WTC11 (cell line): ENCODE results near the gene MCTS1. TPM values are rescaled to one million over a fixed set of nuclear protein-coding genes. Genes with fewer than 3 reads are reported as not detected.

Source experiments
- ATAC-seq: fragments of 200-7000 bp; cut with Tn5 transposase; 2 replicates; pipeline ENCODE4 v1.10.0; 2021; ENCODE audit warnings: mild to moderate bottlenecking, moderate library complexity
- CTCF ChIA-PET: fragments of 300-600 bp; sonication (Branson Sonifier 250); formaldehyde crosslinking; loops from one replicate; lab custom pipeline; 2021; ENCODE audit warnings: antibody characterized with exemption; lab: Charles Lee
- POLR2A ChIA-PET: fragments of 350-600 bp; sonication (Branson Sonifier 250); formaldehyde crosslinking; loops from one replicate; lab custom pipeline; 2021; ENCODE audit warnings: antibody characterized with exemption; lab: Charles Lee
- DNase-seq: peaks from one replicate; pipeline ENCODE4 v3.0.0; 2021; ENCODE audit warnings: low spot score
- H3K27ac Mint-ChIP-seq: 2 replicates; pipeline ENCODE4 v1.8.0; 2021; ENCODE audit warnings: mixed read lengths
- H3K27me3 Mint-ChIP-seq: 2 replicates; pipeline ENCODE4 v1.8.0; 2021; ENCODE audit warnings: low read depth, mild to moderate bottlenecking, moderate library complexity, mixed read lengths
- H3K36me3 Mint-ChIP-seq: 2 replicates; pipeline ENCODE4 v1.8.0; 2021; ENCODE audit warnings: mixed read lengths
- H3K4me1 Mint-ChIP-seq: 2 replicates; pipeline ENCODE4 v1.8.0; 2022; ENCODE audit warnings: mixed read lengths
- H3K4me3 Mint-ChIP-seq: 2 replicates; pipeline ENCODE4 v1.8.0; 2021; ENCODE audit warnings: mild to moderate bottlenecking, moderate library complexity, mixed read lengths
- H3K9me3 Mint-ChIP-seq: 2 replicates; pipeline ENCODE4 v1.8.0; 2021; ENCODE audit warnings: mixed read lengths
- ETV6 ChIP-seq: sonication (generic); formaldehyde crosslinking; IDR thresholded peaks from 2 replicates; pipeline ENCODE4 v1.8.1; 2022; ENCODE audit warnings: mild to moderate bottlenecking, missing genetic modification reagents
- JAZF1 ChIP-seq: fragments of 250-450 bp; sonication (Bioruptor Pico); IDR thresholded peaks from 2 replicates; pipeline ENCODE4 v1.9.0; 2021; ENCODE audit warnings: moderate library complexity, mild to moderate bottlenecking, inconsistent platforms
- JUN ChIP-seq: sonication (generic); formaldehyde crosslinking; IDR thresholded peaks from 2 replicates; pipeline ENCODE4 v1.8.0; 2023; ENCODE audit warnings: mild to moderate bottlenecking, missing genetic modification reagents
- NR1H2 ChIP-seq: sonication (generic); formaldehyde crosslinking; IDR thresholded peaks from 2 replicates; pipeline ENCODE4 v1.9.0; 2021; ENCODE audit warnings: mild to moderate bottlenecking, moderate library complexity, missing genetic modification reagents
- NR3C1 ChIP-seq: sonication (generic); formaldehyde crosslinking; conservative IDR thresholded peaks from 2 replicates; pipeline ENCODE4 v1.8.1; 2023; ENCODE audit warnings: low read depth, mild to moderate bottlenecking, missing genetic modification reagents
- SP1 ChIP-seq: sonication (generic); formaldehyde crosslinking; conservative IDR thresholded peaks from 2 replicates; pipeline ENCODE4 v1.8.1; 2022; ENCODE audit warnings: missing genetic modification reagents
- TEAD4 ChIP-seq: sonication (generic); formaldehyde crosslinking; IDR thresholded peaks from 2 replicates; pipeline ENCODE4 v1.8.0; 2022; ENCODE audit warnings: mild to moderate bottlenecking, missing genetic modification reagents
- TP53 ChIP-seq: sonication (generic); formaldehyde crosslinking; IDR thresholded peaks from 2 replicates; pipeline ENCODE4 v1.8.1; 2023; ENCODE audit warnings: mild to moderate bottlenecking, missing genetic modification reagents
- ZNF138 ChIP-seq: sonication (generic); formaldehyde crosslinking; conservative IDR thresholded peaks from 2 replicates; pipeline ENCODE4 v1.8.1; 2022; ENCODE audit warnings: mild to moderate bottlenecking, moderate library complexity, missing genetic modification reagents
- ZNF423 ChIP-seq: fragments of 250-450 bp; sonication (Bioruptor Pico); IDR thresholded peaks from 2 replicates; pipeline ENCODE4 v2.1.2; 2022; ENCODE audit warnings: mild to moderate bottlenecking, moderate library complexity
- ZNF671 ChIP-seq: fragments of 250-450 bp; sonication (Bioruptor Pico); IDR thresholded peaks from 2 replicates; pipeline ENCODE4 v1.8.0; 2021; ENCODE audit warnings: mild to moderate bottlenecking
- total RNA-seq: library from RNA; stranded (reverse); gene quantifications from 3 replicates; pipeline ENCODE4 v1.2.3, GENCODE V29; 2021
- TF ChIP-seq, protein P1 (sequence below): fragments of 200-600 bp; IDR thresholded peaks from 2 replicates; pipeline ENCODE4 v1.8.0; 2022; ENCODE audit warnings: antibody characterized with exemption
- TF ChIP-seq, protein P2 (sequence below): sonication (generic); formaldehyde crosslinking; IDR thresholded peaks from 2 replicates; pipeline ENCODE4 v1.8.0; 2022; ENCODE audit warnings: mild to moderate bottlenecking, missing genetic modification reagents
- TF ChIP-seq, protein P3 (sequence below): sonication (generic); formaldehyde crosslinking; IDR thresholded peaks from 2 replicates; pipeline ENCODE4 v1.8.1; 2023; ENCODE audit warnings: mild to moderate bottlenecking, missing genetic modification reagents, moderate library complexity
- TF ChIP-seq, protein P4 (sequence below): sonication (generic); formaldehyde crosslinking; IDR thresholded peaks from 2 replicates; pipeline ENCODE4 v1.8.0; 2022; ENCODE audit warnings: mild to moderate bottlenecking, missing genetic modification reagents
- TF ChIP-seq, protein P5 (sequence below): sonication (generic); formaldehyde crosslinking; IDR thresholded peaks from 2 replicates; pipeline ENCODE4 v1.8.1; 2023; ENCODE audit warnings: mild to moderate bottlenecking, missing genetic modification reagents
- TF ChIP-seq, protein P6 (sequence below): sonication (generic); formaldehyde crosslinking; IDR thresholded peaks from 2 replicates; pipeline ENCODE4 v1.8.0; 2023; ENCODE audit warnings: mild to moderate bottlenecking, missing genetic modification reagents
- TF ChIP-seq, protein P7 (sequence below): fragments of 250-450 bp; sonication (Bioruptor Pico); conservative IDR thresholded peaks from 2 replicates; pipeline ENCODE4 v1.9.0; 2021; ENCODE audit warnings: mild to moderate bottlenecking
- TF ChIP-seq, protein P8 (sequence below): sonication (generic); formaldehyde crosslinking; IDR thresholded peaks from 2 replicates; pipeline ENCODE4 v1.8.1; 2022; ENCODE audit warnings: low read depth, missing genetic modification reagents, borderline replicate concordance

The MCTS1 gene
- total RNA-seq, 1 experiment from 2014 or later: 22.8 TPM

DNA sequence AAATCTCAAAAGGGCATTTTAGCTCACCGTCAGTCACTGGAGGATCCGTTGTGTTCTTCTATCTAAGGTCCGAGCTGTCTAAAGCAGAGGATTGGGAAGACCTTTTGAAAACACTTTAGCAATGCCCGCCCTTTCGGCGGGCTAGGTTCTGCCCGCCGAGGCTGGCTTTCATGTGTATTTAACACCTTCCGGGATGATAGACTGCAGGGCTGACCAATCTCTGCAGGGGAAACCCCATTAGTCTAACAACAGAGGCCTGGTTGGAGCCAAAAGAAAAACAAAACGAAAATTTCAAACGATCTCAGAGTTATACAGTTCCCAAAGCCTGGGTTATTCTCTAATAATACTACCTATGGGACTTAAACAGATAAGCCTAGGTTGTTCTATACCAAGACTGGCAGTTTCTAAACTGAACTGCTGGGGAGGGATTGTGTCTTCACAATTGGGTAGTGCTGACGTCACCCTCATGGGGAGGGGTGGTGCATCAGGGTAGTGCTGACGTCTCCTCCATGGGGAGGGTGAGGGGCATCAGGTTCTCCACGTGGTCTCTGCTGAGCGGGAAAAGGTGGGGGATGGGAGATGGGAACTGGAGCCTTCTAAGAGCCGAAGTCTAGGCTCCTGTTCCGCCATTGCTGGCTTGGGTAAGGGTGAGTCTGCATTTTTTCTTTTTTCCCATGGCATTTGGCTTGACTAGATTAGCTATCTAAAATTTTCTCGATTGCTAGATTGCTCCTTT is 28.4 kb upstream of the MCTS1 start (continued):
- TF ChIP-seq, protein P1, sequence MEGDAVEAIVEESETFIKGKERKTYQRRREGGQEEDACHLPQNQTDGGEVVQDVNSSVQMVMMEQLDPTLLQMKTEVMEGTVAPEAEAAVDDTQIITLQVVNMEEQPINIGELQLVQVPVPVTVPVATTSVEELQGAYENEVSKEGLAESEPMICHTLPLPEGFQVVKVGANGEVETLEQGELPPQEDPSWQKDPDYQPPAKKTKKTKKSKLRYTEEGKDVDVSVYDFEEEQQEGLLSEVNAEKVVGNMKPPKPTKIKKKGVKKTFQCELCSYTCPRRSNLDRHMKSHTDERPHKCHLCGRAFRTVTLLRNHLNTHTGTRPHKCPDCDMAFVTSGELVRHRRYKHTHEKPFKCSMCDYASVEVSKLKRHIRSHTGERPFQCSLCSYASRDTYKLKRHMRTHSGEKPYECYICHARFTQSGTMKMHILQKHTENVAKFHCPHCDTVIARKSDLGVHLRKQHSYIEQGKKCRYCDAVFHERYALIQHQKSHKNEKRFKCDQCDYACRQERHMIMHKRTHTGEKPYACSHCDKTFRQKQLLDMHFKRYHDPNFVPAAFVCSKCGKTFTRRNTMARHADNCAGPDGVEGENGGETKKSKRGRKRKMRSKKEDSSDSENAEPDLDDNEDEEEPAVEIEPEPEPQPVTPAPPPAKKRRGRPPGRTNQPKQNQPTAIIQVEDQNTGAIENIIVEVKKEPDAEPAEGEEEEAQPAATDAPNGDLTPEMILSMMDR: no peak
- TF ChIP-seq NR1H2 (CRISPR knock-in tag) (no peak), SP1 (CRISPR knock-in tag) (no peak), ZNF138 (CRISPR knock-in tag) (no peak)
- TF ChIP-seq, protein P2, sequence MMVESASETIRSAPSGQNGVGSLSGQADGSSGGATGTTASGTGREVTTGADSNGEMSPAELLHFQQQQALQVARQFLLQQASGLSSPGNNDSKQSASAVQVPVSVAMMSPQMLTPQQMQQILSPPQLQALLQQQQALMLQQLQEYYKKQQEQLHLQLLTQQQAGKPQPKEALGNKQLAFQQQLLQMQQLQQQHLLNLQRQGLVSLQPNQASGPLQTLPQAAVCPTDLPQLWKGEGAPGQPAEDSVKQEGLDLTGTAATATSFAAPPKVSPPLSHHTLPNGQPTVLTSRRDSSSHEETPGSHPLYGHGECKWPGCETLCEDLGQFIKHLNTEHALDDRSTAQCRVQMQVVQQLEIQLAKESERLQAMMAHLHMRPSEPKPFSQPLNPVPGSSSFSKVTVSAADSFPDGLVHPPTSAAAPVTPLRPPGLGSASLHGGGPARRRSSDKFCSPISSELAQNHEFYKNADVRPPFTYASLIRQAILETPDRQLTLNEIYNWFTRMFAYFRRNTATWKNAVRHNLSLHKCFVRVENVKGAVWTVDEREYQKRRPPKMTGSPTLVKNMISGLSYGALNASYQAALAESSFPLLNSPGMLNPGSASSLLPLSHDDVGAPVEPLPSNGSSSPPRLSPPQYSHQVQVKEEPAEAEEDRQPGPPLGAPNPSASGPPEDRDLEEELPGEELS: no peak
- TF ChIP-seq, protein P3, sequence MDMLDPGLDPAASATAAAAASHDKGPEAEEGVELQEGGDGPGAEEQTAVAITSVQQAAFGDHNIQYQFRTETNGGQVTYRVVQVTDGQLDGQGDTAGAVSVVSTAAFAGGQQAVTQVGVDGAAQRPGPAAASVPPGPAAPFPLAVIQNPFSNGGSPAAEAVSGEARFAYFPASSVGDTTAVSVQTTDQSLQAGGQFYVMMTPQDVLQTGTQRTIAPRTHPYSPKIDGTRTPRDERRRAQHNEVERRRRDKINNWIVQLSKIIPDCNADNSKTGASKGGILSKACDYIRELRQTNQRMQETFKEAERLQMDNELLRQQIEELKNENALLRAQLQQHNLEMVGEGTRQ (CRISPR knock-in tag): peak; percentile 66
- TF ChIP-seq, protein P4, sequence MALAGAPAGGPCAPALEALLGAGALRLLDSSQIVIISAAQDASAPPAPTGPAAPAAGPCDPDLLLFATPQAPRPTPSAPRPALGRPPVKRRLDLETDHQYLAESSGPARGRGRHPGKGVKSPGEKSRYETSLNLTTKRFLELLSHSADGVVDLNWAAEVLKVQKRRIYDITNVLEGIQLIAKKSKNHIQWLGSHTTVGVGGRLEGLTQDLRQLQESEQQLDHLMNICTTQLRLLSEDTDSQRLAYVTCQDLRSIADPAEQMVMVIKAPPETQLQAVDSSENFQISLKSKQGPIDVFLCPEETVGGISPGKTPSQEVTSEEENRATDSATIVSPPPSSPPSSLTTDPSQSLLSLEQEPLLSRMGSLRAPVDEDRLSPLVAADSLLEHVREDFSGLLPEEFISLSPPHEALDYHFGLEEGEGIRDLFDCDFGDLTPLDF: no peak
- TF ChIP-seq, protein P5, sequence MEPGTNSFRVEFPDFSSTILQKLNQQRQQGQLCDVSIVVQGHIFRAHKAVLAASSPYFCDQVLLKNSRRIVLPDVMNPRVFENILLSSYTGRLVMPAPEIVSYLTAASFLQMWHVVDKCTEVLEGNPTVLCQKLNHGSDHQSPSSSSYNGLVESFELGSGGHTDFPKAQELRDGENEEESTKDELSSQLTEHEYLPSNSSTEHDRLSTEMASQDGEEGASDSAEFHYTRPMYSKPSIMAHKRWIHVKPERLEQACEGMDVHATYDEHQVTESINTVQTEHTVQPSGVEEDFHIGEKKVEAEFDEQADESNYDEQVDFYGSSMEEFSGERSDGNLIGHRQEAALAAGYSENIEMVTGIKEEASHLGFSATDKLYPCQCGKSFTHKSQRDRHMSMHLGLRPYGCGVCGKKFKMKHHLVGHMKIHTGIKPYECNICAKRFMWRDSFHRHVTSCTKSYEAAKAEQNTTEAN (CRISPR knock-in tag): no peak
- TF ChIP-seq, protein P6, sequence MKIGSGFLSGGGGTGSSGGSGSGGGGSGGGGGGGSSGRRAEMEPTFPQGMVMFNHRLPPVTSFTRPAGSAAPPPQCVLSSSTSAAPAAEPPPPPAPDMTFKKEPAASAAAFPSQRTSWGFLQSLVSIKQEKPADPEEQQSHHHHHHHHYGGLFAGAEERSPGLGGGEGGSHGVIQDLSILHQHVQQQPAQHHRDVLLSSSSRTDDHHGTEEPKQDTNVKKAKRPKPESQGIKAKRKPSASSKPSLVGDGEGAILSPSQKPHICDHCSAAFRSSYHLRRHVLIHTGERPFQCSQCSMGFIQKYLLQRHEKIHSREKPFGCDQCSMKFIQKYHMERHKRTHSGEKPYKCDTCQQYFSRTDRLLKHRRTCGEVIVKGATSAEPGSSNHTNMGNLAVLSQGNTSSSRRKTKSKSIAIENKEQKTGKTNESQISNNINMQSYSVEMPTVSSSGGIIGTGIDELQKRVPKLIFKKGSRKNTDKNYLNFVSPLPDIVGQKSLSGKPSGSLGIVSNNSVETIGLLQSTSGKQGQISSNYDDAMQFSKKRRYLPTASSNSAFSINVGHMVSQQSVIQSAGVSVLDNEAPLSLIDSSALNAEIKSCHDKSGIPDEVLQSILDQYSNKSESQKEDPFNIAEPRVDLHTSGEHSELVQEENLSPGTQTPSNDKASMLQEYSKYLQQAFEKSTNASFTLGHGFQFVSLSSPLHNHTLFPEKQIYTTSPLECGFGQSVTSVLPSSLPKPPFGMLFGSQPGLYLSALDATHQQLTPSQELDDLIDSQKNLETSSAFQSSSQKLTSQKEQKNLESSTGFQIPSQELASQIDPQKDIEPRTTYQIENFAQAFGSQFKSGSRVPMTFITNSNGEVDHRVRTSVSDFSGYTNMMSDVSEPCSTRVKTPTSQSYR: peak; percentile 77; the same call in 1 of the 2 replicates

DNA sequence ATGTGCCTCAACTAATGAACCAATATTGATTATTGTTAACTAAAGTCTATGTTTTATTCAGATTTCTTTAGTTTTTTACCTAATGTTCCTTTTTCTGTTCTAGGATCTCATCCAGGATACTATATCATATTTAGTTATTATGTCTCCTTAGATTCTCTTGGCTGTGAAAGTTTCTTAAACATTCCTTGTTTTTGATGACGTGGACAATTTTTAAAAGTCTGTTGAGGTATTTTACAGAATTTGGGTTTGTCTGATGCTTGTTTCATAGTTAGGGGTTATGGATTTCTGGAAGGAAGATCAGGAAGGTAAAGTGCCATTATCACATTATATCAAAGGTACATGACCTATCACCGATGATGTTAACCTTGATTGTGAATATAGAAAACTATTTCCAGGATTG is 18.2 kb upstream of the MCTS1 start:
- ChIA-PET POLR2A (no interaction called here), CTCF (no interaction called here)
- no peaks in the 10 kb centered on the region; the same call in 1 of the 2 replicates for H3K27me3 Mint-ChIP-seq
- DNase-seq: no peak
- no peak overlapping the region for H3K4me3 Mint-ChIP-seq
- no peak overlapping the region for H3K27ac Mint-ChIP-seq
- H3K9me3 Mint-ChIP-seq: no peaks in the 10 kb centered on the region
- TF ChIP-seq NR3C1 (CRISPR knock-in tag): no peak
- no peak for TF ChIP-seq ETV6
- TF ChIP-seq TP53 (CRISPR knock-in tag): no peak
- no peak for TF ChIP-seq JAZF1 (CRISPR knock-in tag)
- TF ChIP-seq JUN: no peak
- no peak for TF ChIP-seq ZNF423 (CRISPR knock-in tag)
- TF ChIP-seq, protein P7, sequence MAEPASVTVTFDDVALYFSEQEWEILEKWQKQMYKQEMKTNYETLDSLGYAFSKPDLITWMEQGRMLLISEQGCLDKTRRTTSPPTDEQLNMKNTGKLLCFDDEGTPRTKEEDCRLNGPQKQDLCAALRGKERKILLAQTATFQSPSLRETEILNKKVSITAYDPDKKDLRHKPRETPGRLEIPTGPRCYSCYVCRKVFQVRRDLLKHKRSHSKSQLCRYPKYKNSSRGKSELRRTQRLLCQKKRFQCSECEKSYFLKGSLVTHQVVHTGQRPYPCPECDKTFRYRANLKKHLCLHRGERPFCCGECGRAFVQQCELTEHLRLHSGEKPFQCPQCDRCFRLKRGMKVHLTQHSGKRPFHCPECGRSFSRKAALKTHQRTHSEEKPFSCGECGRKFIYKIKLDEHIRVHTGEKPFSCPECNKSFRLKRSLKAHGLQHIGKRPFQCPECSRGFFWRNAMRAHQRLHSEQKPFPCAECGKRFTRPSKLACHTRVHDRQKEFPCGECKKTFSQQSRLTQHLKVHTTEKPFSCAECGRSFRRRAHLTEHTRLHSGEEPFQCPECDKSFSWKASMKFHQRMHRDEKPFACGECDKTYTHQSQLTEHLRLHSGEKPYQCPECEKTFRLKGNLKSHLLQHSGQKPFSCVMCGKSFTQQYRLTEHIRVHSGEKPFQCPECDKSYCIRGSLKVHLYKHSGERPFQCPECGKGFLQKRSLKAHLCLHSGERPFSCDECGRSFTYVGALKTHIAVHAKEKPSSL: no peak
- TF ChIP-seq ZNF671: no peak
- TF ChIP-seq, protein P8, sequence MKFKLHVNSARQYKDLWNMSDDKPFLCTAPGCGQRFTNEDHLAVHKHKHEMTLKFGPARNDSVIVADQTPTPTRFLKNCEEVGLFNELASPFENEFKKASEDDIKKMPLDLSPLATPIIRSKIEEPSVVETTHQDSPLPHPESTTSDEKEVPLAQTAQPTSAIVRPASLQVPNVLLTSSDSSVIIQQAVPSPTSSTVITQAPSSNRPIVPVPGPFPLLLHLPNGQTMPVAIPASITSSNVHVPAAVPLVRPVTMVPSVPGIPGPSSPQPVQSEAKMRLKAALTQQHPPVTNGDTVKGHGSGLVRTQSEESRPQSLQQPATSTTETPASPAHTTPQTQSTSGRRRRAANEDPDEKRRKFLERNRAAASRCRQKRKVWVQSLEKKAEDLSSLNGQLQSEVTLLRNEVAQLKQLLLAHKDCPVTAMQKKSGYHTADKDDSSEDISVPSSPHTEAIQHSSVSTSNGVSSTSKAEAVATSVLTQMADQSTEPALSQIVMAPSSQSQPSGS: no peak
- TF ChIP-seq SP1 (CRISPR knock-in tag): no peak
- TF ChIP-seq, protein P3 (CRISPR knock-in tag): no peak
- no peak for TF ChIP-seq TEAD4 (CRISPR knock-in tag)
- H3K36me3 Mint-ChIP-seq: no peaks in the 10 kb centered on the region
- ATAC-seq: no peak
- H3K4me1 Mint-ChIP-seq: no peaks in the 10 kb centered on the region
